Natural killer cell (primary cell): ENCODE data around the gene SF3B2. TPM values are rescaled to one million over a fixed set of nuclear protein-coding genes. Genes with fewer than 3 reads are reported as not detected.

ENCODE experiments used
- ATAC-seq, 3 donors: fragments of 150-1000 bp in 2 of 3; fragments of 200-7000 bp in 1 of 3; cut with Tn5 transposase; 1 replicate in 1 of 3; 2 replicates in 2 of 3; pipeline ENCODE4 v1.10.0; 2021; ENCODE audit warnings: mild to moderate bottlenecking in 2 of 3, moderate library complexity in 2 of 3
- DNase-seq, 2 donors: peaks; one replicate each; pipeline versions ENCODE4 v3.0.0 to v3.0.0-alpha.2; 2013 to 2021; ENCODE audit warnings: mixed read lengths in 1 of 2
- H3K27ac ChIP-seq: one replicate; pipeline ENCODE4 v1.5.1; 2013; ENCODE audit warnings: mild to moderate bottlenecking, low read length
- H3K27me3 ChIP-seq: one replicate; pipeline ENCODE4 v1.6.1; 2013; ENCODE audit warnings: low read length; ENCODE audit not compliant: control insufficient read depth, insufficient read depth
- H3K36me3 ChIP-seq: one replicate; pipeline ENCODE4 v1.6.1; 2013; ENCODE audit warnings: low read length; ENCODE audit not compliant: control insufficient read depth, insufficient read depth
- H3K4me1 ChIP-seq: one replicate; pipeline ENCODE4 v1.6.1; 2013; ENCODE audit warnings: low read length; ENCODE audit not compliant: control insufficient read depth, insufficient read depth
- H3K4me3 ChIP-seq: one replicate; pipeline ENCODE4 v1.5.1; 2013; ENCODE audit warnings: low read length
- H3K9me3 ChIP-seq: one replicate; pipeline ENCODE4 v1.6.1; 2013; ENCODE audit warnings: low read length; ENCODE audit not compliant: control insufficient read depth, insufficient read depth
- H3K27ac Mint-ChIP-seq, 2 donors: one replicate each; pipeline ENCODE4 v1.8.0; 2022; ENCODE audit warnings: mild to moderate bottlenecking in 2 of 2, mixed read lengths in 2 of 2, moderate library complexity in 1 of 2
- H3K27me3 Mint-ChIP-seq, 2 donors: one replicate each; pipeline ENCODE4 v1.8.0; 2022; ENCODE audit warnings: low read depth in 2 of 2, mixed read lengths in 2 of 2
- H3K36me3 Mint-ChIP-seq: one replicate; pipeline ENCODE4 v1.8.0; 2022; ENCODE audit warnings: mixed read lengths
- H3K4me1 Mint-ChIP-seq, 2 donors: one replicate each; pipeline ENCODE4 v1.8.0; 2022; ENCODE audit warnings: mixed read lengths in 2 of 2
- H3K4me3 Mint-ChIP-seq: one replicate; pipeline ENCODE4 v1.8.0; 2022; ENCODE audit warnings: mild to moderate bottlenecking, moderate library complexity, mixed read lengths
- H3K9me3 Mint-ChIP-seq, 2 donors: one replicate each; pipeline ENCODE4 v1.8.0; 2022; ENCODE audit warnings: mixed read lengths in 2 of 2
- WGBS: methylation state at CpG from one replicate; pipeline ENCODE4 v1.1.7; 2013; ENCODE audit warnings: missing lambda C conversion rate; ENCODE audit not compliant: insufficient coverage; 5-methylcytosine and 5-hydroxymethylcytosine counted together
- intact Hi-C: fragments of 100-400 bp; cut with micrococcal nuclease; formaldehyde crosslinking; loops from one replicate; pipeline ENCODE4 v1.14.2; 2022
- total RNA-seq, 4 donors: library from RNA; stranded (reverse); fragments of 120-200 nt in 1 of 4; gene quantifications; one replicate each; pipeline versions ENCODE4 v1.2.3 to v1.2.4, GENCODE V29; 2013 to 2022
- TF ChIP-seq, protein P1 (sequence below): fragments of 200-600 bp; IDR thresholded peaks from one replicate; pipeline ENCODE4 v1.8.0; 2022; ENCODE audit warnings: antibody characterized with exemption

The SF3B2 gene
- total RNA-seq, 3 donors from 2014 or later (not counting 1 experiment from before 2014, with no cell fraction given) = 249 to 269 (median 253) TPM

DNA sequence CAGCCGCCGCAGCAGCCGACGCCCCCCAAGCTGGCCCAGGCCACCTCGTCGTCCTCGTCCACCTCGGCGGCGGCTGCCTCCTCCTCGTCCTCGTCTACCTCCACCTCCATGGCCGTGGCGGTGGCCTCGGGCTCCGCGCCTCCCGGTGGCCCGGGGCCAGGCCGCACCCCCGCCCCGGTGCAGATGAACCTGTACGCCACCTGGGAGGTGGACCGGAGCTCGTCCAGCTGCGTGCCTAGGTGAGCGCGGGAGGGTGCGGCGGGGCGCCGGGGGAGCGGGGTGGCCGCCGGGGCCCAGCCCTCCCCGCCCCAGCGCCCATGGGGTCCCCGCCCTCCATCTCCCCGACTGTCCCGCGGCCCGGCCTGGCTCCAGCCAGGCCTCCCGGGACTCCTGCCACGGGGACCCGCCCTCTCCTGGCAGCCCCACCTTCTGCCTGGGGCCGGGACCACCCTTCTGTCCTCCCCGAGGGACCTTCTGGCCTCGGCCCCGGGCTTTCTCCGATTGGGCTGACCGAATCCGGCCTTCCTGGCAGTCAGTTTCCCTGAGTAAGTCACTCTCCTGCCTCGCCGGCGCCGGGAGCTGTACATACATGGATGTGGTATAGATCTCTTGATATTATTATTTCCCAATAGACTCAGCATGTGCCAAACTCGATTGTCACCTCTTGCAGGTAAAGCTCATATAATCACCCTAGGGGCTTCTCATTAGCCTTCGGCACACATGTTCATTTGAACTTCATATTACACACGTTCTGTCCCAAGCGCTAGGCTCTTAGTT, 18.6 kb downstream of the SF3B2 start:
- Mint-ChIP-seq H3K4me3 (peak overlapping the region; percentile 94), H3K36me3 (peaks cover 9% of the 10 kb centered on the region), H3K4me1 (peaks cover 58 to 62% of the 10 kb centered on the region in 2 donors), H3K27me3 (no peaks in the 10 kb centered on the region), H3K9me3 (no peaks in the 10 kb centered on the region), H3K27ac (peak overlapping the region; percentile 89 to 91)
- no peaks in the 10 kb centered on the region for H3K27me3 ChIP-seq
- ATAC-seq (peak; percentile 3 to 5 (median 3)), DNase-seq (peak in 1 of 2 donors; percentile 51)
- H3K27ac ChIP-seq = peak overlapping the region; percentile 62
- under 1% methylated on average over 59 of the region's 60 CpGs for WGBS
- H3K9me3 ChIP-seq = no peaks in the 10 kb centered on the region
- TF ChIP-seq, protein P1, sequence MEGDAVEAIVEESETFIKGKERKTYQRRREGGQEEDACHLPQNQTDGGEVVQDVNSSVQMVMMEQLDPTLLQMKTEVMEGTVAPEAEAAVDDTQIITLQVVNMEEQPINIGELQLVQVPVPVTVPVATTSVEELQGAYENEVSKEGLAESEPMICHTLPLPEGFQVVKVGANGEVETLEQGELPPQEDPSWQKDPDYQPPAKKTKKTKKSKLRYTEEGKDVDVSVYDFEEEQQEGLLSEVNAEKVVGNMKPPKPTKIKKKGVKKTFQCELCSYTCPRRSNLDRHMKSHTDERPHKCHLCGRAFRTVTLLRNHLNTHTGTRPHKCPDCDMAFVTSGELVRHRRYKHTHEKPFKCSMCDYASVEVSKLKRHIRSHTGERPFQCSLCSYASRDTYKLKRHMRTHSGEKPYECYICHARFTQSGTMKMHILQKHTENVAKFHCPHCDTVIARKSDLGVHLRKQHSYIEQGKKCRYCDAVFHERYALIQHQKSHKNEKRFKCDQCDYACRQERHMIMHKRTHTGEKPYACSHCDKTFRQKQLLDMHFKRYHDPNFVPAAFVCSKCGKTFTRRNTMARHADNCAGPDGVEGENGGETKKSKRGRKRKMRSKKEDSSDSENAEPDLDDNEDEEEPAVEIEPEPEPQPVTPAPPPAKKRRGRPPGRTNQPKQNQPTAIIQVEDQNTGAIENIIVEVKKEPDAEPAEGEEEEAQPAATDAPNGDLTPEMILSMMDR = no peak
- peaks cover 39% of the 10 kb centered on the region for H3K4me1 ChIP-seq
- intact Hi-C loops = loop anchor here (1.0 to 2.0 kb wide), 2 partner anchors 18 to 56 kb away; partner anchors contain the start of gene SF3B2
- peak overlapping the region; percentile 77 for H3K4me3 ChIP-seq
- H3K36me3 ChIP-seq = peaks cover 39% of the 10 kb centered on the region

DNA sequence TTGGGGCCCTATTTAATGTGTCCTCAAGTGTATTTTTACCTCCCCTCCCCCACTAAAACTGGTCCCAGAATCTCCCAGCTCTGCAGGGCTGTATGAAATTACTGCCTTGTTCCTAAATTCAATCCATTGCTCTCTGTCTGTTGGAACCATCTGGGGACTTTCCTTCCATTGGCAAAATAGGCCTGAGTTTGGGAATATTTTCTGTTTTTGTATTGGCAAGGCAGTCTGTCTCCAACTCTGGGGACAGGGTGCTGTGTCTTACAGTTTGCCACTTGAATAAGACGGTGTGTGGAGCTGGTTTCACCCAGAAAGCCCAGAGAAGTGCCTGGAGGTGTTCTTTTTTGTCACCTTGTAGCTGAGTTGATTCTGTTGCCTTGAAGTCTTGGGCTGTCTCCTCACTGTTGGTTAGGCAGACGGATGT, 19.2 kb downstream of the SF3B2 start:
- ATAC-seq = peak in 1 of 3 donors; percentile 8
- DNase-seq = peak in 1 of 2 donors; percentile 61
- intact Hi-C loops = loop anchor here (2.0 kb wide), 1 partner anchor 55 kb away; no protein-coding TSS in a partner anchor

DNA sequence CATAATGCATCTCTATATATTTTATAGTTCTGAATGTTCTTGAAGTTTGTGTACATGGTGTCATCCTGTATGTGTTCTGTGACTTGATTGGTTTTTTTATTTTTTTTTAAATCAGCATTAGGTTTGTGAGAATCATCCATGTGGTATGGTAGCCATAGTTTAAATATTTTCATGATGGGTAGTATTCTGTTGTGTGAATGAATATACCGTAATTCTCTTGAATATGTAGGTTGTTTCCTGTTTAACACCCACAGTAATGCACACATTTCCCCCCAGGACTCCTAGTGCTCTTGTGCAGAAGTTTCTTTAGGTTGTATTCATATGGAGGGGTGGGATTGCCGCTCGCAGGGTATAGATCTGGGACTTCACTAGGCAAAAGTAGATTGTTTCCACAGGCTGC, 19.9 kb downstream of the SF3B2 start:
- no peak for ATAC-seq
- no peaks in the 10 kb centered on the region for H3K27me3 ChIP-seq
- peak overlapping the region; percentile 89 to 91 for H3K27ac Mint-ChIP-seq
- no peaks in the 10 kb centered on the region for H3K27me3 Mint-ChIP-seq
- WGBS = 75% methylated on average over 2 of the region's 3 CpGs
- no peak for DNase-seq
- H3K4me3 Mint-ChIP-seq = peak overlapping the region; percentile 94
- no peaks in the 10 kb centered on the region for H3K9me3 Mint-ChIP-seq
- H3K27ac ChIP-seq = no peak overlapping the region
- peaks cover 48 to 51% of the 10 kb centered on the region in 2 donors for H3K4me1 Mint-ChIP-seq
- no peak overlapping the region for H3K4me3 ChIP-seq
- intact Hi-C loops = no loop called here
- H3K36me3 ChIP-seq = peaks cover 37% of the 10 kb centered on the region
- no peaks in the 10 kb centered on the region for H3K9me3 ChIP-seq
- H3K4me1 ChIP-seq = peaks cover 39% of the 10 kb centered on the region
- peaks cover 4% of the 10 kb centered on the region for H3K36me3 Mint-ChIP-seq
- TF ChIP-seq, protein P1 = no peak

More for the DNA sequence above, 19.2 kb downstream of the SF3B2 start:
- H3K36me3 Mint-ChIP-seq = peaks cover 9% of the 10 kb centered on the region
- H3K9me3 Mint-ChIP-seq = no peaks in the 10 kb centered on the region
- H3K4me3 ChIP-seq = peak overlapping the region; percentile 77
- H3K27me3 ChIP-seq = no peaks in the 10 kb centered on the region
- H3K4me3 Mint-ChIP-seq = peak overlapping the region; percentile 94
- TF ChIP-seq, protein P1 = no peak
- H3K9me3 ChIP-seq = no peaks in the 10 kb centered on the region
- H3K27ac ChIP-seq = peak overlapping the region; percentile 62
- no peaks in the 10 kb centered on the region for H3K27me3 Mint-ChIP-seq
- WGBS = 0% methylated on average over 1 of the region's 2 CpGs
- H3K4me1 ChIP-seq = peaks cover 39% of the 10 kb centered on the region
- H3K4me1 Mint-ChIP-seq = peaks cover 55 to 58% of the 10 kb centered on the region in 2 donors
- peaks cover 37% of the 10 kb centered on the region for H3K36me3 ChIP-seq
- peak overlapping the region; percentile 89 to 91 for H3K27ac Mint-ChIP-seq
